SW 1271 (cell line): ENCODE results near the gene CCDC110.

Experiments used
- DNase-seq, 2 experiments: peaks; one replicate each; lab custom pipeline; 2025; lab: John Stamatoyannopoulos, UW

Gene CCDC110

GRCh38 chr4:185472103-185472542 is 590 bp upstream of the CCDC110 start:
- no peak for DNase-seq

- DNase-seq, result no peak
Measured at GRCh38 chr4:185470501-185471195, 885 bp downstream of the CCDC110 start.

GRCh38 chr4:185469580-185470154 is 1.9 kb downstream of the CCDC110 start:
- no peak for DNase-seq

GRCh38 chr4:185468999-185469398 is 2.5 kb downstream of the CCDC110 start:
- DNase-seq, result no peak

GRCh38 chr4:185467991-185468390 is 3.5 kb downstream of the CCDC110 start:
- DNase-seq, result no peak

- DNase-seq, result no peak
Measured at GRCh38 chr4:185467101-185467500, 4.4 kb downstream of the CCDC110 start.

GRCh38 chr4:185465707-185466106 is 5.8 kb downstream of the CCDC110 start:
- DNase-seq, result no peak

- no peak for DNase-seq
Measured at GRCh38 chr4:185464887-185465286, 6.6 kb downstream of the CCDC110 start.

- DNase-seq, result no peak
Measured at GRCh38 chr4:185464183-185464582, 7.3 kb downstream of the CCDC110 start.

GRCh38 chr4:185463541-185463940 is 8.0 kb downstream of the CCDC110 start:
- no peak for DNase-seq

GRCh38 chr4:185461565-185461964 is 10.0 kb downstream of the CCDC110 start:
- DNase-seq, result no peak

GRCh38 chr4:185457136-185457535 is 14.4 kb downstream of the CCDC110 start:
- DNase-seq, result no peak

GRCh38 chr4:185456131-185456530 is 15.4 kb downstream of the CCDC110 start:
- no peak for DNase-seq

- DNase-seq, result no peak
Measured at GRCh38 chr4:185445209-185445608, 26.3 kb downstream of the CCDC110 start.

GRCh38 chr4:185441479-185441878 is 30.1 kb downstream of the CCDC110 start:
- no peak for DNase-seq

GRCh38 chr4:185437809-185438208 is 33.7 kb downstream of the CCDC110 start:
- DNase-seq, result no peak

GRCh38 chr4:185435466-185435865 is 36.1 kb downstream of the CCDC110 start:
- DNase-seq, result no peak

- DNase-seq, result no peak
Measured at GRCh38 chr4:185429660-185430059, 41.9 kb downstream of the CCDC110 start.

GRCh38 chr4:185426960-185427688 is 44.4 kb downstream of the CCDC110 start:
- no peak for DNase-seq

GRCh38 chr4:185425647-185426352 is 45.7 kb downstream of the CCDC110 start, which contains the start of gene UFSP2:
Gene UFSP2, minus strand, starts transcription at chr4:185425964. Its CDS starts 96 bp downstream, at chr4:185425868.
- peak; percentile 56 to 88 for DNase-seq

GRCh38 chr4:185424905-185425646 is 46.5 kb downstream of the CCDC110 start:
- DNase-seq, result peak in 1 of 2 experiments; percentile 57
